ENCODE data around the gene SLAMF8. TPM values are rescaled to one million over a fixed set of nuclear protein-coding genes. Genes with fewer than 3 reads are reported as not detected.

The SLAMF8 gene
- total and polyA plus RNA-seq, 4 donors: 5.2 to 67.0 (median 28.4) TPM

GRCh38 chr1:159845751-159846629 lies 19.3 kb downstream of the SLAMF8 start:
- whole genome bisulfite sequencing, 2 donors: 62 to 74% methylated on average over 13 of the region's 13 CpGs
- TF ChIP-seq CTCF (IDR thresholded peaks at IDR 0.05; ENCODE audit: control extremely low read depth, extremely low read depth): no peak
- DNase-seq (no peak), ATAC-seq (ENCODE audit: insufficient read depth, low FRiP score) (no peak)
- H3K9ac ChIP-seq (ENCODE audit: insufficient read depth in 1 of 2, low read length in 2 of 2): no peak overlapping the region
- H3K4me3 ChIP-seq: no peak overlapping the region
- no peaks in the 10 kb centered on the region for H3K27me3 ChIP-seq (ENCODE audit: control insufficient read depth in 3 of 3, insufficient read depth in 3 of 3, low read length in 2 of 3)
- no peaks in the 10 kb centered on the region for H3K9me3 ChIP-seq (ENCODE audit: control insufficient read depth in 4 of 4, insufficient read depth in 3 of 4, low read length in 3 of 4)
- H3K4me1 ChIP-seq (ENCODE audit: control insufficient read depth in 5 of 5, insufficient read depth in 5 of 5, low read length in 5 of 5): peaks cover 0 to 8% (median 0%) of the 10 kb centered on the region in 5 donors
- no peak overlapping the region for H3K27ac ChIP-seq (ENCODE audit: low read depth in 1 of 2, low read length in 1 of 2)
- H3K36me3 ChIP-seq (ENCODE audit: control insufficient read depth in 4 of 4, insufficient read depth in 4 of 4, low read length in 4 of 4): no peaks in the 10 kb centered on the region

GRCh38 chr1:159847231-159847630 lies 20.6 kb downstream of the SLAMF8 start:
- Histone ChIP-seq H3K36me3 (ENCODE audit: control insufficient read depth in 4 of 4, insufficient read depth in 4 of 4, low read length in 4 of 4) (no peaks in the 10 kb centered on the region), H3K9me3 (ENCODE audit: control insufficient read depth in 4 of 4, insufficient read depth in 3 of 4, low read length in 3 of 4) (no peaks in the 10 kb centered on the region), H3K9ac (ENCODE audit: insufficient read depth in 1 of 2, low read length in 2 of 2) (no peak overlapping the region), H3K27ac (ENCODE audit: low read depth in 1 of 2, low read length in 1 of 2) (no peak overlapping the region), H3K4me3 (no peak overlapping the region), H3K4me1 (ENCODE audit: control insufficient read depth in 5 of 5, insufficient read depth in 5 of 5, low read length in 5 of 5) (no peaks in the 10 kb centered on the region), H3K27me3 (ENCODE audit: control insufficient read depth in 3 of 3, insufficient read depth in 3 of 3, low read length in 2 of 3) (no peaks in the 10 kb centered on the region)
- DNase-seq: no peak
- no peak for ATAC-seq (ENCODE audit: insufficient read depth, low FRiP score)
- no peak for TF ChIP-seq CTCF (IDR thresholded peaks at IDR 0.05; ENCODE audit: control extremely low read depth, extremely low read depth)
- 67 to 73% methylated on average over 4 of the region's 4 CpGs for whole genome bisulfite sequencing, 2 donors

GRCh38 chr1:159848326-159848725 lies 21.7 kb downstream of the SLAMF8 start:
- ATAC-seq (ENCODE audit: insufficient read depth, low FRiP score) (no peak), DNase-seq (no peak)
- H3K27me3 ChIP-seq (ENCODE audit: control insufficient read depth in 3 of 3, insufficient read depth in 3 of 3, low read length in 2 of 3): no peaks in the 10 kb centered on the region
- no peaks in the 10 kb centered on the region for H3K36me3 ChIP-seq (ENCODE audit: control insufficient read depth in 4 of 4, insufficient read depth in 4 of 4, low read length in 4 of 4)
- no peak overlapping the region for H3K4me3 ChIP-seq
- TF ChIP-seq CTCF (IDR thresholded peaks at IDR 0.05; ENCODE audit: control extremely low read depth, extremely low read depth): no peak
- no peak overlapping the region for H3K9ac ChIP-seq (ENCODE audit: insufficient read depth in 1 of 2, low read length in 2 of 2)
- H3K9me3 ChIP-seq (ENCODE audit: control insufficient read depth in 4 of 4, insufficient read depth in 3 of 4, low read length in 3 of 4): no peaks in the 10 kb centered on the region
- WGBS, 2 donors: 57 to 99% methylated on average over 3 of the region's 3 CpGs
- H3K27ac ChIP-seq (ENCODE audit: low read depth in 1 of 2, low read length in 1 of 2): no peak overlapping the region
- H3K4me1 ChIP-seq (ENCODE audit: control insufficient read depth in 5 of 5, insufficient read depth in 5 of 5, low read length in 5 of 5): peaks cover 0 to 3% (median 0%) of the 10 kb centered on the region in 5 donors
